HCT116 (cell line): ENCODE data around the gene SEH1L. TPM values are rescaled to one million over a fixed set of nuclear protein-coding genes. Genes with fewer than 3 reads are reported as not detected.

Experiments
- ATAC-seq: fragments of 200-7000 bp; cut with Tn5 transposase; 2 replicates; pipeline ENCODE4 v1.9.1; 2020; ENCODE audit warnings: mild to moderate bottlenecking, moderate library complexity
- BruUV-seq: library from RNA; stranded (reverse); fragments of 400-500 nt; replicated peaks from 2 replicates; lab custom pipeline; 2021; lab: Mats Ljungman, UMichigan
- CTCF ChIA-PET: fragments of 300-600 bp; sonication (Branson Sonifier 250); formaldehyde crosslinking; loops from one replicate; lab custom pipeline; 2021; ENCODE audit warnings: antibody characterized with exemption; lab: Charles Lee
- POLR2A ChIA-PET: fragments of 300-600, 350-600 bp; sonication (Branson Sonifier 250); formaldehyde crosslinking; loops from one replicate; lab custom pipeline; 2021; ENCODE audit warnings: antibody characterized with exemption; lab: Charles Lee
- RAD21 ChIA-PET, 2 experiments: fragments of 300-600 bp; sonication (Branson Sonifier 250); formaldehyde crosslinking; loops; one replicate each; lab custom pipeline; 2023; ENCODE audit warnings: low total read pairs in 2 of 2; ENCODE audit not compliant: uncharacterized antibody in 2 of 2, unreplicated experiment in 2 of 2, low non-redundant PET in 1 of 2; lab: Charles Lee
- DNase-seq: peaks from one replicate; pipeline ENCODE4 v3.0.0-alpha.2; 2010; ENCODE audit warnings: low read depth, low spot score
- H2AFZ ChIP-seq: fragments of 200-600 bp; shearing (Covaris generic), sonication (generic); 2 replicates; pipeline ENCODE4 v1.6.1; 2017; ENCODE audit warnings: low read depth, mixed run types, mixed read lengths, antibody characterized with exemption, low read length; ENCODE audit not compliant: poor library complexity, severe bottlenecking
- H3K27ac ChIP-seq: 2 replicates; pipeline ENCODE4 v1.5.1; 2012; ENCODE audit warnings: low read depth, low read length
- H3K27me3 ChIP-seq: fragments of 200-600 bp; sonication (generic); 2 replicates; pipeline ENCODE4 v1.6.1; 2016; ENCODE audit warnings: mixed run types, low read length, mixed read lengths; ENCODE audit not compliant: insufficient read depth
- H3K36me3 ChIP-seq, 2 experiments: fragments of 200-500 bp in 1 of 2; fragments of 200-600 bp in 1 of 2; sonication (Bioruptor generic) in 1 of 2; sonication (generic) in 1 of 2; 2 replicates each; pipeline versions ENCODE4 v1.5.1 to v1.6.1; 2014 to 2016; ENCODE audit warnings: low read length in 2 of 2, inconsistent platforms in 1 of 2, mixed read lengths in 1 of 2, mixed run types in 1 of 2; ENCODE audit not compliant: insufficient read depth in 2 of 2, control insufficient read depth in 1 of 2
- H3K4me1 ChIP-seq, 2 experiments: fragments of 200-600 bp in 1 of 2; sonication (generic) in 1 of 2; 2 replicates each; pipeline versions ENCODE4 v1.5.1 to v1.6.1; 2012 to 2017; ENCODE audit warnings: low read length in 2 of 2, inconsistent platforms in 1 of 2, mild to moderate bottlenecking in 1 of 2, mixed read lengths in 1 of 2, mixed run types in 1 of 2, moderate library complexity in 1 of 2; ENCODE audit not compliant: insufficient read depth in 2 of 2, control insufficient read depth in 1 of 2
- H3K4me2 ChIP-seq: fragments of 200-600 bp; sonication (generic); 2 replicates; pipeline ENCODE4 v1.6.1; 2017; ENCODE audit warnings: mixed run types, low read length, mixed read lengths
- H3K4me3 ChIP-seq, 2 experiments: fragments of 200-600 bp in 1 of 2; sonication (generic) in 1 of 2; replicated peaks in 1 of 2; 2 replicates each; pipeline ENCODE4 v1.5.1; 2011 to 2016; ENCODE audit warnings: low read length in 2 of 2, control low read depth in 1 of 2, low read depth in 1 of 2, mild to moderate bottlenecking in 1 of 2, mixed read lengths in 1 of 2, mixed run types in 1 of 2
- H3K79me2 ChIP-seq: fragments of 200-600 bp; sonication (generic); 2 replicates; pipeline ENCODE4 v1.6.1; 2017; ENCODE audit warnings: mild to moderate bottlenecking, mixed run types, low read length, moderate library complexity, mixed read lengths; ENCODE audit not compliant: insufficient read depth
- H3K9ac ChIP-seq: fragments of 200-600 bp; sonication (generic); 2 replicates; pipeline ENCODE4 v1.6.1; 2016; ENCODE audit warnings: low read length, mixed read lengths
- H3K9me2 ChIP-seq: fragments of 200-600 bp; sonication (generic), shearing (Covaris generic); 2 replicates; pipeline ENCODE4 v1.6.1; 2017; ENCODE audit warnings: mixed run types, mild to moderate bottlenecking, moderate library complexity; ENCODE audit not compliant: insufficient read depth
- H3K9me3 ChIP-seq, 2 experiments: fragments of 200-500 bp in 1 of 2; fragments of 200-600 bp in 1 of 2; sonication (Bioruptor generic) in 1 of 2; sonication (generic) in 1 of 2; 2 replicates each; pipeline ENCODE4 v1.6.1; 2014 to 2017; ENCODE audit warnings: low read length in 2 of 2, mixed read lengths in 2 of 2, inconsistent platforms in 1 of 2, low read depth in 1 of 2, mild to moderate bottlenecking in 1 of 2, mixed run types in 1 of 2, moderate library complexity in 1 of 2; ENCODE audit not compliant: control insufficient read depth in 1 of 2, insufficient read depth in 1 of 2
- H4K20me1 ChIP-seq: fragments of 200-600 bp; sonication (generic), shearing (Covaris generic); 2 replicates; pipeline ENCODE4 v1.6.1; 2017; ENCODE audit warnings: mixed run types, mild to moderate bottlenecking, moderate library complexity; ENCODE audit not compliant: insufficient read depth
- ATF3 ChIP-seq: IDR thresholded peaks from 2 replicates; pipeline ENCODE4 v1.6.1; 2012
- CEBPB ChIP-seq: IDR thresholded peaks from 2 replicates; pipeline ENCODE4 v1.6.1; 2012; ENCODE audit warnings: low read depth
- CTCF ChIP-seq, 3 experiments: fragments of 200-600 bp in 1 of 3; sonication (generic) in 1 of 3; IDR thresholded peaks in 2 of 3; conservative IDR thresholded peaks in 1 of 3; 2 replicates each; pipeline ENCODE4 v1.5.1; 2012 to 2017; ENCODE audit warnings: low read depth in 2 of 3, low read length in 2 of 3, antibody characterized with exemption in 1 of 3, borderline replicate concordance in 1 of 3, control low read depth in 1 of 3, mild to moderate bottlenecking in 1 of 3, mixed read lengths in 1 of 3, mixed run types in 1 of 3, moderate library complexity in 1 of 3; ENCODE audit not compliant: insufficient read depth in 1 of 3
- ELF1 ChIP-seq: IDR thresholded peaks from 2 replicates; pipeline ENCODE4 v1.6.1; 2012; ENCODE audit warnings: low read depth, borderline replicate concordance
- EZH2 ChIP-seq: fragments of 200-600 bp; sonication (generic); IDR thresholded peaks from 2 replicates; pipeline ENCODE4 v1.6.1; 2017; ENCODE audit warnings: antibody characterized with exemption, mixed run types
- EZH2phosphoT487 ChIP-seq: fragments of 200-600 bp; IDR thresholded peaks from 2 replicates; pipeline ENCODE4 v1.6.1; 2018; ENCODE audit warnings: antibody characterized with exemption, borderline replicate concordance
- JUND ChIP-seq: IDR thresholded peaks from 2 replicates; pipeline ENCODE4 v1.6.1; 2012
- MAX ChIP-seq: IDR thresholded peaks from 2 replicates; pipeline ENCODE4 v1.6.1; 2012
- POLR2A ChIP-seq: IDR thresholded peaks from 2 replicates; pipeline ENCODE4 v1.7.0; 2011; ENCODE audit warnings: borderline replicate concordance; ENCODE audit not compliant: insufficient read depth, insufficient read length; ENCODE audit errors: extremely low read depth
- POLR2AphosphoS5 ChIP-seq: IDR thresholded peaks from 2 replicates; pipeline ENCODE4 v1.6.1; 2011; ENCODE audit warnings: mild to moderate bottlenecking, low read depth, low read length, moderate library complexity
- RAD21 ChIP-seq: IDR thresholded peaks from 2 replicates; pipeline ENCODE4 v1.6.1; 2012; ENCODE audit warnings: low read depth, mild to moderate bottlenecking
- REST ChIP-seq: IDR thresholded peaks from 2 replicates; pipeline ENCODE4 v1.6.1; 2012; ENCODE audit warnings: low read depth
- SIN3A ChIP-seq: IDR thresholded peaks from 2 replicates; pipeline ENCODE4 v1.6.1; 2012; ENCODE audit warnings: low read depth
- SP1 ChIP-seq: IDR thresholded peaks from 2 replicates; pipeline ENCODE4 v1.6.1; 2012; ENCODE audit warnings: low read depth
- SRF ChIP-seq: IDR thresholded peaks from 2 replicates; pipeline ENCODE4 v1.6.1; 2012; ENCODE audit warnings: low read depth
- TCF7L2 ChIP-seq: IDR thresholded peaks from 2 replicates; pipeline ENCODE4 v1.7.0; 2011; ENCODE audit warnings: borderline replicate concordance, inconsistent platforms; ENCODE audit not compliant: insufficient read depth, insufficient read length; ENCODE audit errors: extremely low read depth
- YY1 ChIP-seq: IDR thresholded peaks from 2 replicates; pipeline ENCODE4 v1.6.1; 2011; ENCODE audit warnings: low read length, low read depth, moderate library complexity, mild to moderate bottlenecking; ENCODE audit not compliant: insufficient replicate concordance; ENCODE audit errors: extremely low read depth
- ZFX ChIP-seq: fragments of 450-650 bp; IDR thresholded peaks from 2 replicates; pipeline ENCODE4 v1.6.1; 2017
- ZNF274 ChIP-seq: fragments of 200-500 bp; sonication (Bioruptor generic); IDR thresholded peaks from 2 replicates; pipeline ENCODE4 v1.6.1; 2014; ENCODE audit warnings: mild to moderate bottlenecking, low read depth, low read length, inconsistent platforms
- intact Hi-C: fragments of 100-400 bp; cut with micrococcal nuclease; formaldehyde crosslinking; loops from 2 replicates; pipeline ENCODE4 v1.10.0; 2022
- total RNA-seq: library from RNA; stranded (reverse); gene quantifications from one replicate; pipeline ENCODE4 v1.2.1, GENCODE V29; 2021; ENCODE audit not compliant: unreplicated experiment

Gene SEH1L
- total RNA-seq, 1 experiment from 2014 or later = 83.7 TPM

GRCh38 chr18:12948050-12948804, 416 bp downstream of the SEH1L start (continued):
- no peak for TF ChIP-seq YY1
- TF ChIP-seq SRF = no peak
- TF ChIP-seq ELF1 = peak; percentile 56
- TF ChIP-seq TCF7L2 = peak; percentile 58

GRCh38 chr18:12958478-12958877, 10.7 kb downstream of the SEH1L start:
- Histone ChIP-seq H4K20me1 (0 out of 2 replicates have a peak, but pooled peaks cover 7% of the 10 kb centered on the region), H3K9me3 (no peaks in the 10 kb centered on the region), H3K9ac (no peak overlapping the region), H3K27me3 (no peaks in the 10 kb centered on the region)
- RAD21 ChIA-PET = no interaction called here
- TF ChIP-seq ELF1 (no peak), EZH2phosphoT487 (no peak), CTCF (IDR thresholded peaks at IDR 0.05 in 2 of 3, conservative IDR thresholded peaks at IDR 0.05 in 1 of 3; ENCODE audit: borderline replicate concordance in 1 of 3, insufficient read depth in 1 of 3, low read depth in 2 of 3, low read length in 2 of 3) (no peak), ATF3 (no peak), SIN3A (no peak), EZH2 (no peak), REST (no peak), SRF (no peak), ZNF274 (no peak), SP1 (no peak), ZFX (no peak), JUND (no peak), TCF7L2 (no peak), RAD21 (no peak), POLR2A (no peak), POLR2AphosphoS5 (no peak), MAX (no peak), CEBPB (no peak)
- TF ChIP-seq, all 23 proteins: peak for 0
- ChIA-PET POLR2A (no interaction called here), CTCF (interaction anchor here (0.6 kb wide), 1 partner anchor 232 kb away, joined by 3 read pairs; no protein-coding TSS in a partner anchor)
- H3K27ac ChIP-seq = no peak overlapping the region
- H3K4me3 ChIP-seq = no peak overlapping the region
- peaks cover 80% of the 10 kb centered on the region for H3K79me2 ChIP-seq
- H3K9me2 ChIP-seq = no peaks in the 10 kb centered on the region
- no peaks in the 10 kb centered on the region for H3K4me1 ChIP-seq
- intact Hi-C loops = loop anchor here (10.0 kb wide), 1 partner anchor 56 kb away; no protein-coding TSS in a partner anchor
- no peak overlapping the region for H2AFZ ChIP-seq
- peaks cover 15 to 36% of the 10 kb centered on the region in 2 experiments for H3K36me3 ChIP-seq
- no peak overlapping the region for H3K4me2 ChIP-seq
- ATAC-seq (no peak), DNase-seq (no peak)
- BruUV-seq = no TSS peak
